MM.1S (cell line): Measurements from ENCODE around the gene CMIP.

ENCODE experiments used
- DNase-seq: peaks from one replicate; pipeline ENCODE4 v3.0.0-alpha.2; 2015
- H2AFZ ChIP-seq: fragments of 300-600 bp; sonication (generic); 2 replicates; pipeline ENCODE4 v1.6.0; 2016; ENCODE audit warnings: antibody characterized with exemption, low read length
- H3F3A ChIP-seq: fragments of 300-600 bp; sonication (generic); 2 replicates; pipeline ENCODE4 v1.6.1; 2016; ENCODE audit warnings: mild to moderate bottlenecking, antibody characterized with exemption, low read length, moderate library complexity, mixed read lengths; ENCODE audit not compliant: insufficient read depth
- H3K27ac ChIP-seq: fragments of 300-600 bp; sonication (generic); 2 replicates; pipeline ENCODE4 v1.5.1; 2016; ENCODE audit warnings: mild to moderate bottlenecking, low read length
- H3K27me3 ChIP-seq: fragments of 300-600 bp; sonication (generic); replicated peaks from 2 replicates; pipeline ENCODE4 v1.6.0; 2016; ENCODE audit warnings: low read length; ENCODE audit not compliant: insufficient read depth
- H3K36me3 ChIP-seq: fragments of 300-600 bp; sonication (generic); replicated peaks from 2 replicates; pipeline ENCODE4 v1.6.1; 2016; ENCODE audit warnings: mild to moderate bottlenecking, low read length, mixed read lengths; ENCODE audit not compliant: insufficient read depth
- H3K4me1 ChIP-seq: fragments of 300-600 bp; sonication (generic); 2 replicates; pipeline ENCODE4 v1.6.1; 2016; ENCODE audit warnings: low read length, mixed read lengths
- H3K4me2 ChIP-seq: fragments of 300-600 bp; sonication (generic); 2 replicates; pipeline ENCODE4 v1.6.0; 2016; ENCODE audit warnings: low read depth, low read length
- H3K4me3 ChIP-seq: fragments of 300-600 bp; sonication (generic); 2 replicates; pipeline ENCODE4 v1.5.1; 2016; ENCODE audit warnings: low read length, mixed read lengths
- H3K79me2 ChIP-seq: fragments of 300-600 bp; sonication (generic); 2 replicates; pipeline ENCODE4 v1.6.1; 2016; ENCODE audit warnings: mixed run types, low read length, mixed read lengths
- H3K9ac ChIP-seq: fragments of 300-600 bp; sonication (generic); 2 replicates; pipeline ENCODE4 v1.6.1; 2016; ENCODE audit warnings: low read length, mixed read lengths
- H3K9me2 ChIP-seq: fragments of 300-600 bp; sonication (generic); replicated peaks from 2 replicates; pipeline ENCODE4 v1.6.1; 2016; ENCODE audit warnings: mild to moderate bottlenecking, low read length, mixed read lengths; ENCODE audit not compliant: insufficient read depth
- H3K9me3 ChIP-seq: fragments of 300-600 bp; sonication (generic); replicated peaks from 2 replicates; pipeline ENCODE4 v1.6.1; 2016; ENCODE audit warnings: mild to moderate bottlenecking, low read length, mixed read lengths; ENCODE audit not compliant: insufficient read depth
- H4K20me1 ChIP-seq: fragments of 300-600 bp; sonication (generic); 2 replicates; pipeline ENCODE4 v1.6.1; 2016; ENCODE audit warnings: mild to moderate bottlenecking, low read length, moderate library complexity, mixed read lengths; ENCODE audit not compliant: insufficient read depth
- CTCF ChIP-seq: fragments of 300-600 bp; sonication (generic); IDR thresholded peaks from 2 replicates; pipeline ENCODE4 v1.5.1; 2016; ENCODE audit warnings: antibody characterized with exemption, low read length, mixed read lengths
- EZH2 ChIP-seq: fragments of 300-600 bp; sonication (generic); optimal IDR thresholded peaks from 2 replicates; pipeline ENCODE3; 2017; ENCODE audit warnings: low read depth, mild to moderate bottlenecking, antibody characterized with exemption, low read length, mixed read lengths
- EZH2phosphoT487 ChIP-seq: fragments of 300-600 bp; sonication (generic); IDR thresholded peaks from 2 replicates; pipeline ENCODE4 v1.6.1; 2018; ENCODE audit warnings: antibody characterized with exemption, low read length

Gene CMIP

GRCh38 chr16:81492311-81492761 is 47.7 kb downstream of the CMIP start:
- H3K4me1 ChIP-seq: no peaks in the 10 kb centered on the region
- H4K20me1 ChIP-seq: no peaks in the 10 kb centered on the region
- no peak overlapping the region for H3K27ac ChIP-seq
- H3K9me2 ChIP-seq: no peaks in the 10 kb centered on the region
- no peaks in the 10 kb centered on the region for H3K27me3 ChIP-seq
- peaks cover 11% of the 10 kb centered on the region; the same call in 1 of the 2 replicates for H3K79me2 ChIP-seq
- H3K9me3 ChIP-seq: no peaks in the 10 kb centered on the region
- no peaks in the 10 kb centered on the region for H3F3A ChIP-seq
- no peak overlapping the region for H2AFZ ChIP-seq
- H3K36me3 ChIP-seq: no peaks in the 10 kb centered on the region
- no peak overlapping the region for H3K4me3 ChIP-seq
- no peak overlapping the region for H3K9ac ChIP-seq
- H3K4me2 ChIP-seq: no peak overlapping the region
- DNase-seq: no peak
- no peak for TF ChIP-seq CTCF
- TF ChIP-seq EZH2: no peak
- TF ChIP-seq EZH2phosphoT487: no peak

DNA sequence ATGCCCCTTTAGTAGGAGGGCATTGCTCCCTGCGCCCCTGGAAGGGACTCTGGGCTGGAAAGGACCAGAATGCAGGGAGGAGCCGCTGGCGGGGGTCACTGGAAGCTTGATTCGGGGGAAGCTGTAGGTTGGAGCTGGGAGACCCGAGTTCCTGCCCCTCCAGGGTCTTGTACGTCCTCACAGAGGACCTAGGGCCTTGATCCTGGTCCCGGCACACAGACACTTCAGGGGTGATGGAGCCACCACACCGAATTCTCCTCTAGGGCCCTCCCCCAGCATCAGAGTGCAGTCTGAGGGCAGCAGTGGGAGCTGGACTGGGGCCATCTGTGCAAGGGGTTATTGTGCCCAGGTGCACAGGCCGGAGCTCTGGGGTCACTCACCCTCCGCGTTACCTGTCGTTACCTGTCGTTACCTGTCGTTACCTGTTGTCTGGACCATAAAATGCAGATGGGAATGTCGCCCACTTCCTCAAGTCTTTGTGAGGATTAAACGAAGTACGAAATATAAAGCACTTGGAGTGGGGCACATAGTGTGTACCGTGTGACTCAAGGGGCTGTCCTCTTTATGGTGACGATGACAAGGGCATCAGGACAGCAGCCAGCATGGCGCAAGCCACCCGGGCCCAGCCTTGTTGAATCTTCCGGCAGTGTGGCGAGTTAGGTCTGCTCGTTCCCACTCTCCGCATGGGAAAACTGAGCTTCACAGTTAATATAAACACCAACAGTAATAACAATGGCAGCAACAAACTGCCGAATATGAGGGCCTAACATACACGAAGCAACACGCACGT is 48.6 kb downstream of the CMIP start:
- H3K79me2 ChIP-seq: peaks cover 9% of the 10 kb centered on the region; the same call in 1 of the 2 replicates

GRCh38 chr16:81493755-81494433 is 49.3 kb downstream of the CMIP start:
- H3K79me2 ChIP-seq: 0 out of 2 replicates have a peak, but pooled peaks cover 6% of the 10 kb centered on the region
- TF ChIP-seq CTCF: no peak
- TF ChIP-seq EZH2: no peak
- no peak for TF ChIP-seq EZH2phosphoT487
- no peaks in the 10 kb centered on the region for H3K9me2 ChIP-seq
- H3K4me3 ChIP-seq: no peak overlapping the region
- DNase-seq: no peak
- no peaks in the 10 kb centered on the region for H3K9me3 ChIP-seq
- H4K20me1 ChIP-seq: no peaks in the 10 kb centered on the region
- H2AFZ ChIP-seq: no peak overlapping the region
- no peaks in the 10 kb centered on the region for H3K36me3 ChIP-seq
- H3K27me3 ChIP-seq: no peaks in the 10 kb centered on the region
- no peaks in the 10 kb centered on the region for H3K4me1 ChIP-seq
- no peaks in the 10 kb centered on the region for H3F3A ChIP-seq
- H3K9ac ChIP-seq: no peak overlapping the region
- no peak overlapping the region for H3K4me2 ChIP-seq
- no peak overlapping the region for H3K27ac ChIP-seq

More for the DNA sequence above, 48.6 kb downstream of the CMIP start:
- no peaks in the 10 kb centered on the region for H4K20me1 ChIP-seq
- no peaks in the 10 kb centered on the region for H3K4me1 ChIP-seq
- no peak overlapping the region for H3K27ac ChIP-seq
- H3K9me2 ChIP-seq: no peaks in the 10 kb centered on the region
- no peak for TF ChIP-seq EZH2
- no peak for TF ChIP-seq EZH2phosphoT487
- TF ChIP-seq CTCF: no peak
- H2AFZ ChIP-seq: no peak overlapping the region
- DNase-seq: no peak
- H3K4me2 ChIP-seq: no peak overlapping the region
- no peaks in the 10 kb centered on the region for H3F3A ChIP-seq
- no peaks in the 10 kb centered on the region for H3K36me3 ChIP-seq
- H3K9ac ChIP-seq: no peak overlapping the region
- no peaks in the 10 kb centered on the region for H3K27me3 ChIP-seq
- H3K4me3 ChIP-seq: no peak overlapping the region
- H3K9me3 ChIP-seq: no peaks in the 10 kb centered on the region
